HepG2 (cell line): Measurements from ENCODE around the gene VAMP2.

Experiments used
- CTCF ChIP-seq: sonication (generic); formaldehyde crosslinking; IDR thresholded peaks from 2 replicates; pipeline ENCODE4 v1.5.0; 2020; ENCODE audit warnings: mild to moderate bottlenecking, missing genetic modification reagents, moderate library complexity
- EZH2 ChIP-seq: conservative IDR thresholded peaks from 2 replicates; pipeline ENCODE4 v1.6.1; 2012; ENCODE audit warnings: mild to moderate bottlenecking, low read depth, low read length, moderate library complexity
- MAX ChIP-seq: IDR thresholded peaks from 2 replicates; pipeline ENCODE4 v1.6.1; 2012; ENCODE audit warnings: inconsistent platforms
- POLR2A ChIP-seq, 2 experiments: IDR thresholded peaks; 2 replicates each; pipeline ENCODE4 v1.6.1; 2011; ENCODE audit warnings: low read depth in 2 of 2, low read length in 2 of 2, mild to moderate bottlenecking in 1 of 2, moderate library complexity in 1 of 2; ENCODE audit not compliant: insufficient read depth in 1 of 2
- POLR2AphosphoS2 ChIP-seq: IDR thresholded peaks from 2 replicates; pipeline ENCODE4 v1.6.1; 2011; ENCODE audit warnings: low read depth, low read length, improper control_type of control experiment
- ZNF138 ChIP-seq: sonication (generic); formaldehyde crosslinking; IDR thresholded peaks from 2 replicates; pipeline ENCODE4 v1.5.0; 2020; ENCODE audit warnings: mild to moderate bottlenecking, low read depth, missing genetic modification reagents
- ZNF766 ChIP-seq: sonication (generic); formaldehyde crosslinking; IDR thresholded peaks from 2 replicates; pipeline ENCODE4 v1.5.0; 2020; ENCODE audit warnings: missing genetic modification reagents, borderline replicate concordance

DNA sequence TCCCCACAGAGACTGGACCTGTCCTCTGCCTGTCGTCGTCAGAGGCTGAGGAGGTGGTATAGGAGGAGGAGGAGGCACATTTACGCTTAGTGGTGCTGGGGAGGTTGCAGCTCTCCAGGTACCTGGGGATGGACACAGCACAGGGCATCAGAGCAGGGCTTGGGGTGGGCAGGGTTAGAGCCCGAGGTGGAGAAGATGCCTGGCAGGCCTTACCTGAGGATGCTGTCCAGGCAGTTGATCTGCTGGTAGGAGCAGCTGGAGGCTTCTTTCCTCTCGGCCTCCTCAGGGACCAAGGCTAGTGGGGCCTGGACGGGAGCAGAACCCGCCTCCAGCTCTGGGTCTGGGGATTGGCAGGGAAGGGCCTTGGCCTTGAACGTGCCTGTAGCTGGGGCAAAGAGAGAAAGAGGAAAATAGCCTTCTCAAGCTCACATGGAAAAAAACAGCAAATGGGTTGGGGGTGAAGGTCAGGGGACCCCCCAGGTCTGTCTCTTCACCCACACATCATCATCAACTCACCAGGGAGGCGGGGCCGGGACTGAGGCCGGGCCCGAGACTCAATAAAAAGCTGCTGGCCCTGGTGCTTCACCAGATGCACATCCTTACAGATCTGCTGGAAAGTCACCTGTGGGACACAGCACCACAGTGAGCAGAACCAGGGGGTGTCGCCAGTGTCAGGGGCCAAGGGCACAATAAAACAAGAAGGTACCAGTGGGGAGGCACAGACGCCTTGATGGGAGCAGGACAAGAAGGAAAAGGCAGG lies 16.2 kb downstream of the VAMP2 start:
- TF ChIP-seq ZNF138 (CRISPR knock-in tag) (no peak), MAX (no peak), CTCF (CRISPR knock-in tag) (no peak), EZH2 (no peak), POLR2AphosphoS2 (no peak), POLR2A (IDR thresholded peaks at IDR 0.05; ENCODE audit: insufficient read depth in 1 of 2, low read depth in 2 of 2, low read length in 2 of 2) (no peak), ZNF766 (CRISPR knock-in tag) (no peak)
